GM10266 (cell line): Measurements from ENCODE around the gene SPCS1.
A peak's percentile ranks its signal among the peaks of the same experiment; 100 is the strongest.

Experiments
- DNase-seq: peaks from one replicate; pipeline ENCODE4 v3.0.0; 2012; ENCODE audit errors: extremely low spot score
- CTCF ChIP-seq: IDR thresholded peaks from 2 replicates; pipeline ENCODE4 v1.5.1; 2012; ENCODE audit warnings: mild to moderate bottlenecking, low read depth; ENCODE audit not compliant: control insufficient read depth, insufficient read depth; ENCODE audit errors: missing control alignments

The SPCS1 gene

GRCh38 chr3:52685709-52686691 lies 19.9 kb upstream of the SPCS1 start, which contains the start of the genes GNL3 and PBRM1:
TSS of gene GNL3 (plus strand) at chr3:52686032. CDS start at chr3:52686093, 61 bp downstream.
TSS of gene PBRM1 (minus strand) at chr3:52685913.
- DNase-seq, result peak; percentile 92
- TF ChIP-seq CTCF, result no peak

- no peak for TF ChIP-seq CTCF
- DNase-seq, result no peak
Measured at GRCh38 chr3:52688266-52688665, 17.6 kb upstream of the SPCS1 start.

- TF ChIP-seq CTCF, result no peak
Measured at GRCh38 chr3:52689151-52689550, 16.8 kb upstream of the SPCS1 start.

GRCh38 chr3:52690560-52690959 lies 15.3 kb upstream of the SPCS1 start:
- no peak for TF ChIP-seq CTCF
- no peak for DNase-seq

More at GRCh38 chr3:52689151-52689550, 16.8 kb upstream of the SPCS1 start:
- DNase-seq, result no peak

GRCh38 chr3:52693071-52693470 lies 12.8 kb upstream of the SPCS1 start:
- TF ChIP-seq CTCF, result no peak
- no peak for DNase-seq

GRCh38 chr3:52694528-52695189 lies 11.2 kb upstream of the SPCS1 start:
- no peak for TF ChIP-seq CTCF
- DNase-seq, result no peak
